ENCODE measurements around the gene PRDM1. TPM values are rescaled to one million over a fixed set of nuclear protein-coding genes. Genes with fewer than 3 reads are reported as not detected.

Gene PRDM1
- total and polyA plus RNA-seq, 8 donors, result under 0.01 to 22.7 (median 5.0) TPM

GRCh38 chr6:106113256-106113959 lies 27.3 kb downstream of the PRDM1 start:
- Histone ChIP-seq H3K36me3 (peaks cover 0 to 11% (median 0%) of the 10 kb centered on the region in 4 donors), H3K27ac (no peak overlapping the region), H3K27me3 (no peaks in the 10 kb centered on the region), H3K4me1 (peaks cover 0 to 7% (median 0%) of the 10 kb centered on the region in 4 donors), H3K4me3 (no peak overlapping the region), H3K9me3 (no peaks in the 10 kb centered on the region)
- intact Hi-C loops (cut with DNase I; ENCODE audit: low total_unique reads), result no loop called here
- WGBS, 5 donors, result 81 to 87% (median 86%) methylated on average over 10 of the region's 10 CpGs
- no peak for DNase-seq
- TF ChIP-seq POLR2A (IDR thresholded peaks at IDR 0.05) (no peak), EP300 (IDR thresholded peaks at IDR 0.05) (no peak), CTCF (IDR thresholded peaks at IDR 0.05) (no peak), POLR2AphosphoS5 (IDR thresholded peaks at IDR 0.05) (no peak)

GRCh38 chr6:106114492-106114891 lies 28.4 kb downstream of the PRDM1 start:
- H3K4me1 ChIP-seq, result peaks cover 0 to 7% (median 0%) of the 10 kb centered on the region in 4 donors
- H3K9me3 ChIP-seq, result no peaks in the 10 kb centered on the region
- peak overlapping the region in 1 of 5 donors; percentile 22 for H3K27ac ChIP-seq
- H3K4me3 ChIP-seq, result no peak overlapping the region
- H3K27me3 ChIP-seq, result no peaks in the 10 kb centered on the region
- TF ChIP-seq POLR2AphosphoS5 (IDR thresholded peaks at IDR 0.05) (no peak), CTCF (IDR thresholded peaks at IDR 0.05) (no peak), POLR2A (IDR thresholded peaks at IDR 0.05) (no peak), EP300 (IDR thresholded peaks at IDR 0.05) (no peak)
- H3K36me3 ChIP-seq, result peaks cover 0 to under 1% (median 0%) of the 10 kb centered on the region in 4 donors
- WGBS, 5 donors, result 84 to 87% (median 86%) methylated on average over 9 of the region's 9 CpGs
- DNase-seq, result no peak
- intact Hi-C loops (cut with DNase I; ENCODE audit: low total_unique reads), result no loop called here

GRCh38 chr6:106115286-106115685 lies 29.1 kb downstream of the PRDM1 start:
- Histone ChIP-seq H3K36me3 (no peaks in the 10 kb centered on the region), H3K4me1 (peaks cover 0 to under 1% (median 0%) of the 10 kb centered on the region in 4 donors), H3K9me3 (no peaks in the 10 kb centered on the region), H3K27me3 (no peaks in the 10 kb centered on the region), H3K4me3 (no peak overlapping the region), H3K27ac (no peak overlapping the region)
- no peak for DNase-seq
- 73 to 92% (median 81%) methylated on average over 5 of the region's 5 CpGs for whole genome bisulfite sequencing, 5 donors
- TF ChIP-seq EP300 (IDR thresholded peaks at IDR 0.05) (no peak), CTCF (IDR thresholded peaks at IDR 0.05) (no peak), POLR2A (IDR thresholded peaks at IDR 0.05) (no peak), POLR2AphosphoS5 (IDR thresholded peaks at IDR 0.05) (no peak)
- intact Hi-C loops (cut with DNase I; ENCODE audit: low total_unique reads), result no loop called here

- Histone ChIP-seq H3K4me3 (no peak overlapping the region), H3K27ac (no peak overlapping the region), H3K4me1 (no peaks in the 10 kb centered on the region), H3K9me3 (no peaks in the 10 kb centered on the region), H3K27me3 (no peaks in the 10 kb centered on the region), H3K36me3 (no peaks in the 10 kb centered on the region)
- TF ChIP-seq POLR2AphosphoS5 (IDR thresholded peaks at IDR 0.05) (no peak), EP300 (IDR thresholded peaks at IDR 0.05) (no peak), CTCF (IDR thresholded peaks at IDR 0.05) (no peak), POLR2A (IDR thresholded peaks at IDR 0.05) (no peak)
- WGBS, 5 donors, result 77 to 86% (median 83%) methylated on average over 6 of the region's 6 CpGs
- intact Hi-C loops (cut with DNase I; ENCODE audit: low total_unique reads), result no loop called here
- DNase-seq, result peak in 1 of 2 donors; percentile 29
Observed at GRCh38 chr6:106116125-106116832, 30.1 kb downstream of the PRDM1 start.

Data from stomach (tissue), 9 donors.